BLaER1 treated with 17β-estradiol and CSF1 and Interleukin-3, amounts not matched to agents 10 nM and 100 nM (cell line): ENCODE measurements around the gene ZBTB26.

ENCODE experiments used
- H3K27ac ChIP-seq, 11 experiments: shearing (Covaris generic); formaldehyde crosslinking; 2 replicates each; pipeline ENCODE4 v1.8.1; 2022
- H3K27me3 ChIP-seq, 11 experiments: shearing (Covaris generic); formaldehyde crosslinking; 2 replicates each; pipeline ENCODE4 v1.8.1; 2022
- H3K36me3 ChIP-seq, 11 experiments: shearing (Covaris generic); formaldehyde crosslinking; 2 replicates each; pipeline ENCODE4 v1.8.1; 2022
- H3K4me1 ChIP-seq, 10 experiments: shearing (Covaris generic); formaldehyde crosslinking; 2 replicates each; pipeline ENCODE4 v1.8.1; 2022
- H3K4me2 ChIP-seq, 11 experiments: shearing (Covaris generic); formaldehyde crosslinking; 2 replicates each; pipeline ENCODE4 v1.8.1; 2022
- H3K4me3 ChIP-seq, 10 experiments: shearing (Covaris generic); formaldehyde crosslinking; 2 replicates each; pipeline ENCODE4 v1.8.1; 2022
- H3K9ac ChIP-seq, 11 experiments: shearing (Covaris generic); formaldehyde crosslinking; 2 replicates each; pipeline ENCODE4 v1.8.1; 2022
- H3K9me3 ChIP-seq, 11 experiments: shearing (Covaris generic); formaldehyde crosslinking; replicated peaks in 1 of 11; 2 replicates each; pipeline ENCODE4 v1.8.1; 2022
- H4K20me1 ChIP-seq, 11 experiments: shearing (Covaris generic); formaldehyde crosslinking; 2 replicates each; pipeline ENCODE4 v1.8.1; 2022
- Cebpa-rat ChIP-seq, 11 experiments: shearing (Covaris generic); IDR thresholded peaks; 2 replicates each; pipeline ENCODE4 v1.8.1; 2022

Gene ZBTB26, protein sequence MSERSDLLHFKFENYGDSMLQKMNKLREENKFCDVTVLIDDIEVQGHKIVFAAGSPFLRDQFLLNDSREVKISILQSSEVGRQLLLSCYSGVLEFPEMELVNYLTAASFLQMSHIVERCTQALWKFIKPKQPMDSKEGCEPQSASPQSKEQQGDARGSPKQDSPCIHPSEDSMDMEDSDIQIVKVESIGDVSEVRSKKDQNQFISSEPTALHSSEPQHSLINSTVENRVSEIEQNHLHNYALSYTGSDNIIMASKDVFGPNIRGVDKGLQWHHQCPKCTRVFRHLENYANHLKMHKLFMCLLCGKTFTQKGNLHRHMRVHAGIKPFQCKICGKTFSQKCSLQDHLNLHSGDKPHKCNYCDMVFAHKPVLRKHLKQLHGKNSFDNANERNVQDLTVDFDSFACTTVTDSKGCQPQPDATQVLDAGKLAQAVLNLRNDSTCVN

DNA sequence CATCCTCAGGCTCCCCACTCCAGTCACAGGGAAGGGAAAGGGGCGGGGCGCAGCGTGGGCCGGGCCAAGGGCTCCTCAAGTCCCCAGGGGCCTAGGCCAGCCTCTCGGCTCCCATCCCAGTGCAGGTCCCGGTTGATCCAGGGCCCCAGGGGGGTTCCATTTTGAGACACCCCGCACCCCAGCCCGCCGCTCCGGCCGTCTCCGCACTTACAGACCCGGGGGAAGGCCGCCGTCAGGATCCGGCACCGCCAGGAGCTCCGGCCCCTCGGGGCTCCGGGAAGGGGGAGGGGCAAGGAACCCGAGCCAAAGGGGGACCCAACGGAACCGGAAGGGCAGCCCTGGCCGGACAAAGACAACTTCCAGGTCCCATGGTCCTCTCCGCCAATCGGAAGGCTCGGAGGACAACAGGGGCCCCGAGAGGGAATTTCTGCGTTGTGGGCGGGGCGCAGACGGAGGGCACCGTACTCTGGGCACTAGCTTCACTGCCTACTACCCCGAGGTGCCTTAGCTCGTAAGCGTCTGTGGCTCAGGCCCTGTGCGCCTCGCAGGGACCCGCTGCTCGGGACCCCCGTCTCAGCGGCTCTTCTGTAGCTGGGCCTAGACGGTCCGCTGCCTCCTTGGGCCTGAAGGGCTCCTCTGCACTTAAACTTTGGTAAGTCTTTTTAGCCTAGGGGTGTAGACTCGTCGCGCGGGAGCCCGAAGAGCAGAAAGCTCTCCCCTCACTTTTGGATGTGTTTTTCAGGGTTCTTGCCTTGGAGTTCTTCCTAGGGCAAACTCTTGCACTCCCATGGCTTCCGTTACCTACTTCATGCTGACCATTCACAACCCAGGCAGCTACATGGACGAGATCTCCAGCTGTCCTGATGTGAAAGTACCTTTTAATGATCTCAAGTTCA is at the start of gene ZBTB26:
ZBTB26 (minus strand) TSS at position 287 of the 896 bp plus-strand sequence. CDS start 11,578 bp downstream, outside the sequence.
- H3K9me3 ChIP-seq: no peaks in the 10 kb centered on the region
- peak within 1 kb of the TSS; percentile 68 to 91 (median 82) for H3K4me3 ChIP-seq
- H3K4me1 ChIP-seq: peaks cover 27 to 45% (median 31%) of the 10 kb centered on the region in 10 experiments
- peaks cover 0 to 4% (median 0%) of the 10 kb centered on the region in 11 experiments; a peak in 4 of 22 replicates for H4K20me1 ChIP-seq
- H3K36me3 ChIP-seq: peaks cover 5 to 44% (median 23%) of the 10 kb centered on the region in 11 experiments
- H3K4me2 ChIP-seq: peak within 1 kb of the TSS; percentile 78 to 97 (median 89)
- TF ChIP-seq Cebpa-rat (IDR thresholded peaks at IDR 0.05): no peak
- peak within 1 kb of the TSS; percentile 78 to 93 (median 90) for H3K27ac ChIP-seq
- H3K27me3 ChIP-seq: no peaks in the 10 kb centered on the region
- H3K9ac ChIP-seq: peak within 1 kb of the TSS; percentile 82 to 94 (median 88)

DNA sequence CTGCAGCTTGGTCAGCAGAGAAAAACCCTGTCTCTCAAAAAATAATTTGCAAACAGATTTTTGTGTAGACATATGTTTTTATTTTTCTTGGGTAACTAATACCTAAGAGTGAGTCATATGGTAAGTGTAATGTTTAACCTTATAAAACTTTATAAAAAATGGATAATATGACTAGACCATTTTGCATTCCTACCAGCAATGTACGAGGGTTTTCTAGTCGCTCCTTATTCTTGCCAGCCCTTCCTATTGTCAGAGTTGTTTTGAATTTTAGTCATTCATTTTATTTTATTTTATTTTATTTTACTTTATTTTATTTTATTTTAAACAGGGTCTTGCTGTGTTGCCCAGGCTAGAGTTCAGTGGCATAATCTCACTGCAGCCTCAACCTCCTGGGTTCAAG is 47.3 kb upstream of the ZBTB26 start:
- Histone ChIP-seq H3K9ac (no peak overlapping the region), H3K27me3 (no peaks in the 10 kb centered on the region), H3K4me2 (no peak overlapping the region), H3K4me1 (peaks cover 0 to 5% (median 0%) of the 10 kb centered on the region in 10 experiments; a peak in 1 of 20 replicates), H3K9me3 (no peaks in the 10 kb centered on the region), H4K20me1 (peaks cover 0 to 61% (median 7%) of the 10 kb centered on the region in 11 experiments; a peak in 8 of 22 replicates), H3K4me3 (no peak overlapping the region), H3K36me3 (peaks cover 31 to 88% (median 55%) of the 10 kb centered on the region in 11 experiments; a peak in 21 of 22 replicates), H3K27ac (no peak overlapping the region)
- TF ChIP-seq Cebpa-rat (IDR thresholded peaks at IDR 0.05): no peak

DNA sequence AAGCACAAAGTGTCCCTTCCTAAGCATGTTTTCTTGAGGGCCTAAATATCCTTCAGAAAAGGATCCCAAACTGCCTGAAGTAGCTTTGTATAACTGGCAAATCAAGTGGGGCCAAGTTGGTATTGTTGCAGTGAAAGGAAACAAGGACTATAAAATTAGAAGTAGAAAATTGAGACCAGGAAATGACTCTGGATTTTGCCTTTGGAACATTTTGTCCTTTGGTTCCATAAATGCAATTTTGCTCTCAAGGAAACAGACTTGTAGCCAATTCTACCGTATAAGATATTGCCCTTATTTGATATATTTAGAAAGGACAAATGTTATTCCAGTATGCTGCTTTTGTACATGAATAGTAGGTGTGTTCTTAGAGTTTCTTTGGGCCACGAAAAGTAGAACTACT is 43.9 kb upstream of the ZBTB26 start:
- H3K9me3 ChIP-seq: 0 out of 22 replicates have a peak, but pooled peaks cover 0 to 4% (median 0%) of the 10 kb centered on the region in 11 experiments
- no peak for TF ChIP-seq Cebpa-rat (IDR thresholded peaks at IDR 0.05)
- H4K20me1 ChIP-seq: peaks cover 0 to 38% (median 6%) of the 10 kb centered on the region in 11 experiments; a peak in 8 of 22 replicates
- no peak overlapping the region for H3K9ac ChIP-seq
- H3K27ac ChIP-seq: no peak overlapping the region
- peaks cover 45 to 90% (median 70%) of the 10 kb centered on the region in 11 experiments for H3K36me3 ChIP-seq
- no peak overlapping the region for H3K4me3 ChIP-seq
- H3K4me2 ChIP-seq: no peak overlapping the region
- H3K27me3 ChIP-seq: no peaks in the 10 kb centered on the region
- peaks cover 0 to 5% (median 0%) of the 10 kb centered on the region in 10 experiments; a peak in 1 of 20 replicates for H3K4me1 ChIP-seq

DNA sequence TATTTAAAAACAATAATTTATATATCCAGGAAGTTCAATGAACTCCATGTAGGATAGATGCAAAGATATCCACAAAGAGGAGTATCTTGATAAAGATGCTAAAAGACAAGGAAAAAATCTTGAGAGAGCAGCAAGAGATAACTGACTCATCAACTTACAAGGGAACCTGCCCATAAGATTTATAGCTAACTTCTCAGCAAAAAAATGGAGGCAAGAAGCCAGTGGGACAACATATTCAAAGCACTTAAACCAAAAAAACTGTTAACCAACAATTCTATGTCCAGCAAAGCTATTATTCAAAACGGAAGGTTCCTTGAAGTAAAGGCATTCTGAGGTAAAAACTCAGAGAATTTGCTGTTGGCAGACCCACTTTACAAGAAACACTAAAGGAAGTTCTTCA is 29.8 kb upstream of the ZBTB26 start:
- H3K4me1 ChIP-seq: peaks cover 0 to 16% (median 0%) of the 10 kb centered on the region in 10 experiments; a peak in 3 of 20 replicates
- no peak overlapping the region for H3K4me3 ChIP-seq
- H3K4me2 ChIP-seq: no peak overlapping the region
- H3K9me3 ChIP-seq: peaks cover 4 to 22% (median 15%) of the 10 kb centered on the region in 11 experiments; a peak in 16 of 22 replicates
- H4K20me1 ChIP-seq: peaks cover 0 to 11% (median 0%) of the 10 kb centered on the region in 11 experiments; a peak in 6 of 22 replicates
- H3K27me3 ChIP-seq: no peaks in the 10 kb centered on the region
- H3K27ac ChIP-seq: no peak overlapping the region
- peaks cover 56 to 91% (median 77%) of the 10 kb centered on the region in 11 experiments for H3K36me3 ChIP-seq
- H3K9ac ChIP-seq: no peak overlapping the region
- TF ChIP-seq Cebpa-rat (IDR thresholded peaks at IDR 0.05): no peak

DNA sequence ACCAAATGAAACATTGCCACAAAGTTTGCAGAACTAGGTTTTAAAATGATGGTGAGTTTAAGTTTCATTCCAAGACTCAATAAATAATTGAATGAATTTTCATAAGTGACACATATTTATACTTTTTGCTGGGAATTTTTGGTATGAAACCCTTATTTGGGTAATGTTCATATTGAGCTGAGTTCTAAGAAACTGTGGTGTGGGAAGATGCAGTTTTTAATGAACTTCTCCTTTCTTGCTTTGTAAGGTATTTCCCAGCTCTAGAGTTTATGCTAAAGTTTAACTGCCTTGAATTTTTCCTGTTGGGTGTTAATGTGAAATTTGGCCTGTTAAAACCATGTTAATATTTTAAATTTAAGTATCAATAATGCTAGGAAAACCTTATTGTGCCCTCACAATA is 24.6 kb upstream of the ZBTB26 start:
- Histone ChIP-seq H3K4me1 (peaks cover 0 to 27% (median 0%) of the 10 kb centered on the region in 10 experiments; a peak in 5 of 20 replicates), H3K27ac (no peak overlapping the region), H3K27me3 (no peaks in the 10 kb centered on the region), H3K9me3 (peaks cover 4 to 20% (median 15%) of the 10 kb centered on the region in 11 experiments; a peak in 16 of 22 replicates), H3K4me3 (no peak overlapping the region), H3K36me3 (peaks cover 25 to 45% (median 36%) of the 10 kb centered on the region in 11 experiments), H3K9ac (no peak overlapping the region), H4K20me1 (peaks cover 0 to 60% (median 24%) of the 10 kb centered on the region in 11 experiments; a peak in 15 of 22 replicates), H3K4me2 (peak overlapping the region in 1 of 11 experiments; percentile 29; a peak in 2 of 22 replicates)
- no peak for TF ChIP-seq Cebpa-rat (IDR thresholded peaks at IDR 0.05)

DNA sequence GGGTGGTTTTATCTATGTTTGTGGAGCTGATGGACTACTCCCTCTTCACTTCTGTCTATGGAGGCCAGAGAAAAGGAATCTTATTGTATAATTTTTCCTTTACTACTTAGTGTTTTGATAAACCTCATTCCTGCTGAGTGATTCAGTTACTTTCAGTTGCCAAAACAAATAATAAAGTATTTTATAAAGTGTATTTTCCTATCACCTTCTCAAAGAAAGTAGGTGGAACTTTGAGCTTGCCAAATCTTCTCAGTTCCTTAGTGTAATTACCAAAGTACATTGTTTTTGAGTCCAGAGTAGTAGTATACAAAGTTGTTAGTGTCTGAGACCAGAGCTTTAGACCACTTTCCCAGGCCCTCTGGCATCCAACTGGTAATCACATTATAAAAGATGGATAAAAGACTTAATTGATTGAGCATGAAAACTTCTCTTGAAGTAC is 23.0 kb upstream of the ZBTB26 start:
- Histone ChIP-seq H3K4me2 (no peak overlapping the region), H3K27me3 (no peaks in the 10 kb centered on the region), H3K9ac (no peak overlapping the region), H3K4me3 (no peak overlapping the region), H4K20me1 (peaks cover 0 to 77% (median 37%) of the 10 kb centered on the region in 11 experiments; a peak in 18 of 22 replicates), H3K27ac (no peak overlapping the region), H3K4me1 (peaks cover 0 to 44% (median 0%) of the 10 kb centered on the region in 10 experiments; a peak in 5 of 20 replicates), H3K9me3 (peaks cover 0 to 6% (median 0%) of the 10 kb centered on the region in 11 experiments; a peak in 1 of 22 replicates), H3K36me3 (peaks cover 8 to 28% (median 19%) of the 10 kb centered on the region in 11 experiments)
- no peak for TF ChIP-seq Cebpa-rat (IDR thresholded peaks at IDR 0.05)

DNA sequence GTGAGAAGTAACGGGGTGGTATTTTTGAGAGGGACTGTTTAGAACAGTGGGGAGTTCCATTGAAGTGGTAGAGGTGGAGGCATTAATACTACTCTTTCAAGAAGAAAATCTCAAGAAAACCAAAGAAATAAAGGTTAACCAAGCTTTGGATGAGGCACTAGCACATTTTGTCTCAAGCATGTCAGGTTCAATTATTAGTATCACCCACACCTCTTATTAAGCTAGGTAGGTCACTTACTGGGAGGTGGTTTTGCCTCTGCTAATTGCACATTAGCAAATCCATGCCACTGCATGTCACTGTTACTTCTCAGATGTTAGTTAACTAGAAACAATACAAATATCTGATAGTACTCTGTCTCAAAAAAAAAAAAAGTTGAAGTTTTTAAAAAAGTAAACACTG is 19.7 kb upstream of the ZBTB26 start:
- TF ChIP-seq Cebpa-rat (IDR thresholded peaks at IDR 0.05): no peak
- H3K4me1 ChIP-seq: peaks cover 0 to 53% (median 0%) of the 10 kb centered on the region in 10 experiments; a peak in 5 of 20 replicates
- no peaks in the 10 kb centered on the region for H3K27me3 ChIP-seq

DNA sequence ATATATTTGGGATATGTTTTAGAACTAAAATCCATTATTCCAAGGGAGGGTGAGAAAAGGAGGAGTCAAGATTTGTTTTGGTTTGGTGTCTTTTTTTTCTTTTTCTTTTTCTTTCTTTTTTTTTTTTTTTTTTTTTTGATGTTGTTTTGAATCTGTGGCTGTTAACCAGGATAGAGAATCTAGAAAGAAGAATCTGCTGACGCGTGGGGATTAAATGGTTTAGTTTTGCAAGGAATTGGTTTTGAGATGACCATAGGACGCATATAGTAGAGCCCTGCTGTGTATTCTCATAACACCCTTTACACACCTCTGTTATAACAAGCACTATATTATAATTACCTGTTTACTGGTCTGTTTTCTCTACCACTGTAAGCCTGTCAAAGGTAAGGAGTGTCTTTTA is 19.0 kb upstream of the ZBTB26 start:
- 0 out of 22 replicates have a peak overlapping the region, but pooled peaks of 1 of the 11 experiments have one; percentile 19 for H3K4me2 ChIP-seq
- 0 out of 22 replicates have a peak, but pooled peaks cover 0 to 4% (median 0%) of the 10 kb centered on the region in 11 experiments for H3K9me3 ChIP-seq
- H3K4me3 ChIP-seq: no peak overlapping the region
- H3K27me3 ChIP-seq: no peaks in the 10 kb centered on the region
- H4K20me1 ChIP-seq: peaks cover 0 to 100% (median 71%) of the 10 kb centered on the region in 11 experiments; a peak in 19 of 22 replicates
- no peak overlapping the region for H3K9ac ChIP-seq
- peaks cover under 1 to 24% (median 8%) of the 10 kb centered on the region in 11 experiments; a peak in 15 of 22 replicates for H3K36me3 ChIP-seq
- no peak for TF ChIP-seq Cebpa-rat (IDR thresholded peaks at IDR 0.05)
- peaks cover 0 to 53% (median 0%) of the 10 kb centered on the region in 10 experiments; a peak in 5 of 20 replicates for H3K4me1 ChIP-seq
- H3K27ac ChIP-seq: no peak overlapping the region

More for the DNA sequence above, 19.7 kb upstream of the ZBTB26 start:
- Histone ChIP-seq H3K4me3 (no peak overlapping the region), H3K9me3 (0 out of 22 replicates have a peak, but pooled peaks cover 0 to 4% (median 0%) of the 10 kb centered on the region in 11 experiments), H3K36me3 (peaks cover 0 to 24% (median 8%) of the 10 kb centered on the region in 11 experiments; a peak in 14 of 22 replicates), H3K4me2 (no peak overlapping the region), H3K27ac (no peak overlapping the region), H4K20me1 (peaks cover 0 to 100% (median 63%) of the 10 kb centered on the region in 11 experiments; a peak in 19 of 22 replicates), H3K9ac (no peak overlapping the region)
